IPS-NIHi7 (cell line): ENCODE data around the gene TBC1D19.

Source experiments
- DNase-seq: peaks from one replicate; pipeline ENCODE4 v3.0.0; 2012; ENCODE audit warnings: mixed read lengths; ENCODE audit errors: extremely low spot score

The TBC1D19 gene

DNA sequence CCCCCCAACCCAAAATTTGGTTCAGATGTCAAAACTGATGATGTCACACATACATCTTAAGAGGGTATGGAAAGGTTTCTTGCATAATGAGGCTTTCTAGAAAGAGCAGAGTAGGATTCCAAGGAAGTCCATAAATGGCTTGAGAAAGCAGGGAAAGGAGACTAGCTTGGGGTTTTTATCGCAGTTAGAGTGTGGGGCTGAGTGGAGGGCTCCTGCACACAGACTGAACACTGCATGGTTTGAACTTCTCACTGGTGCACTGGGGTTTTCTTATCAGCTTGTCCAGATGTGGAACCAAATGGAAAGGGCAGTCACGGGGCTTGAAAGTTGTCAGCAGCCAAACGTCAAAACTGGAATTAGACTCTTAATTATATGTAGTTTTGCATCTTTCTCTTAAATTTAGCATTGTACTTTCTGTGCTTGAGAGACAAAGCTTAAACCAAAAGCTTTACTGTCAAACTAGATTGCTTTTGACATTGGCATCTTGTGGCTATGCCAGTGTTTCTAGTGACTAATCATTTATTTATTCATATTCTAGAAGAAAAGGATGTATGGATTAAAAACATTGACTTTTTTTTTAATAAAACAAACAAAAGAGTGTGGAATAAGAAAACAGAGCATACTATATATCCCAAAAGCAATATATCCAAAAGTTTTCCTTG lies 198.4 kb downstream of the TBC1D19 start:
- no peak for DNase-seq

DNA sequence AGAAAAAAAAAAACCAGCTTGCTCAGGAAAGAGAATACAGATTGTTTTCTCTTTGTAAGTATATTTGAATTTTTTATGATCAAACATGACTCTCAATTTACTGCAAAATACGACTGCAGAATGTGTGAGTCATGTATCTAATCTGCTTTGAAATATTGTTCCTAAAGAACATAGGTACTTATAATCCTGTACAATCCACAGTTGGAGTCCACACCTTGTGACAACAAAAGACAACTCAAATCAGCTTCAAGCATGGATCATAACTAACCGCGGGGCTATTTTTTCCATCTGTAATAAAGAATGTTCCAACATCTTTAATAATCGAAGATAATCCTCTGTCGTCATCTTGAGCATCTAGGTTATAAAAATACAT lies 198.9 kb downstream of the TBC1D19 start:
- DNase-seq: no peak

GRCh38 chr4:26784207-26784865 lies 200.5 kb downstream of the TBC1D19 start:
- DNase-seq: no peak

GRCh38 chr4:26785312-26785711 lies 201.4 kb downstream of the TBC1D19 start:
- DNase-seq: no peak

GRCh38 chr4:26785810-26786209 lies 201.9 kb downstream of the TBC1D19 start:
- DNase-seq: no peak

GRCh38 chr4:26786916-26787315 lies 203.0 kb downstream of the TBC1D19 start:
- no peak for DNase-seq

GRCh38 chr4:26787461-26788340 lies 203.8 kb downstream of the TBC1D19 start:
- peak; percentile 77 for DNase-seq

DNA sequence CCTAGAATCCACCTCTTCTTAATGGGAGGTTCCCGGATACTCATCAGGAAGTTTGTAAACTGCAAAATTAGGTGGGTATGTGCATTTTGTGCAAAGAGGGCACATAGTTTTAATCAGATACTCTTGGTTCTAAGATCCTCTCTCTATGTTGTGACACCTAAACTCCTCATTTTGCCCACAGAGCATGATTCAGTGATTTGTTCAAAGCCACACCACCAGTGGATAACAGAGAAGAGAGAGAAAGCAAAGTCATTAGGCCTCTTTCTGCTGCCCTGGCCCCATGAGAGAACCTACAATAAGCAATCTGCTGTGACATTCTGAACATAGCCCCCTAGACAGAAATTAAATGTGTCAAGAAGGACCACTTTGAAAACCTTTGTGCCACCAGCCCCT lies 204.5 kb downstream of the TBC1D19 start:
- no peak for DNase-seq

DNA sequence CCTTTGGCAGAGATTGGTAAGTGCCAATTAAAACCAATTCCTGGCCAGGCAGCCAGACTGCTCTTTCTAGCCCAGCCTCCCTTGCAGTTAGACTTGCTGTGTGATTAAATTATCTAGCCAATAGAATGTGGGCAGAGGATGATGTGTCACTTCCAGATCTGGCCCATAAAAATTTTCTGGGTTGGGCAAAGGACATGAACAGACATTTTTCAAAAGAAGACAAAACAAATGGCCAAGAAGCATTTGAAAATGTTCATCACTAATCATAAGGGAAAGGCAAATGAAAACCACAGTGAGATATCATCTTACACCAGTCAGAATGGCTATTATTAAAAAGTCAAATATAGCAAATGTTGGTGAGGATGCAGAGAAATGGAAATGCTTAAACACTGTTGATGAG lies 205.3 kb downstream of the TBC1D19 start:
- DNase-seq: no peak

DNA sequence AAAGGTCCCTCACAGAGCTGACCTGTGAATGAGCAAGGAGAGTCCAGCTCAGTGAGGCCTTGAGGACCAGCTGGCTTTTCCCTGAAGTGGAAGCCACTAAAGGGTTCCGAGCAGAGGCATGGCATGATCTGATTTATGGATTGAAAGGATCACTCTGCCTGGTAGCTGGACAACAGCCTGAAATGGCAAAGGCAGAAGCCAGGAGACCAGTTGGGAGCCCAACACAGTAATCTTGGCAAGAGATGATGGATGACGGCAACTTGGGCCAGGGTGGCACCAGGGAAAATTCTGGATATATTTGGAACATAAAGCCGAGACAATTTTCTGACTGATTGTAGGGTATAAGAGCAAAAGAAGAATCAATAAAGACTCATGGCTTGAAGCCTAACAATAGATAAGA lies 207.5 kb downstream of the TBC1D19 start:
- no peak for DNase-seq

- DNase-seq: no peak
These were observed 208.8 kb downstream of the TBC1D19 start for GRCh38 chr4:26792639-26793038.

GRCh38 chr4:26793735-26794134 lies 209.9 kb downstream of the TBC1D19 start:
- DNase-seq: no peak

GRCh38 chr4:26796081-26796480 lies 212.2 kb downstream of the TBC1D19 start:
- no peak for DNase-seq

- DNase-seq: no peak
These were observed 218.9 kb downstream of the TBC1D19 start for GRCh38 chr4:26802790-26803189.

DNA sequence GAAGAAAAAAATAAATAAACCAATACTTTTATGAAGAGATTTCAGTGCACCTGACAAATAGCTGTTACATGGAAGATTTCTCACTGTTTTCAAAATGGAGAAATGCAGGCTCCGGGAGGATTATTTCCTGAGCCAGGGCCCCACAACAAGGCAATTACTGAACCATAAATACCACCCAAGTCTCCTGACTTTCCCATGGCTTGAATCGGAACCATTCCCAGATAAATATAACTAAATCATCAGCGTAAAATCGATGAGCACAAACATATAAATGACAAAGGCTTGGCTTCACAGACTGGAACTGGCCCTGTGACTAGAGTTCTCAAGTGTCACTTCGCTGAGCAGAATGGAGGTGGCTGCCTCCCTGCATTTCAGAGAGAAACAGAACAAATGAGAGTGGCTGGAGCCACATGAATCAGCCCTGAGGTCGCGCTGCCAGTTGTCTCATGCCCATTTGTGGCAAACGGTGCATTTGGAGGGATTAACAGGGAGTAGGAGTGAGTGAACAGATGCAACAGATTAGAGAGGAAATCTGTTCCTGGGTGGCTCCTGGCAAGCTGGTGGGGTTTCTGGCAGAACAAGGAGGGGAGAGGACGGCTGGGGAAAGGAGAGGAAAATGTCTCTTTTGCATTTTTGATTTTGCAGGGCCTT lies 219.5 kb downstream of the TBC1D19 start:
- DNase-seq: no peak

DNA sequence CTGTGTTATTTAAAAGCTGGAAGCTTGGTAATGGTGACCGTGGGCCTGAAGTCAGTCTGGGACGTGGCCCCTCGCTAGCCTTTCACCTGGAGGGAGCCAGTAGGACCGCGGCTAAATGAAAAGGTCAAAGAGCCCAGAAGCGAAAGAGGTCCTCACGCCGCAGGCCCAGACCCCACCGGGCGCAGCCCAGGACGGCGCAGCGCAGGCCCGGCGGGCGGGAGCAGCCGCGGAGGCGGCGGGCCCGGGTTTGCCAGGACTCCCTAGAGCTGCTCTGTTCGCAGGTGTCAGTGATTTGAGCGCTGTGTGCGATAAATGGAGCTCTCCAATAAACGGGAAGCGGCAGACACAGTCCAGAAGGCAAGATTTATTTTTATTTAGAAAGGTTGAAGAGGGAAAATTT lies 220.6 kb downstream of the TBC1D19 start:
- DNase-seq: no peak

GRCh38 chr4:26804925-26805324 lies 221.0 kb downstream of the TBC1D19 start:
- DNase-seq: no peak
